Mucosa of gallbladder (tissue), 1 donor: ENCODE measurements around the gene SFXN3. TPM values are rescaled to one million over a fixed set of nuclear protein-coding genes. Genes with fewer than 3 reads are reported as not detected.

ENCODE experiments used
- DNase-seq: peaks from one replicate; pipeline ENCODE4 v3.0.0-alpha.2; 2020; ENCODE audit warnings: low spot score
- total RNA-seq: library from RNA; stranded (reverse); gene quantifications from one replicate; pipeline ENCODE4 v1.2.1, GENCODE V29; 2021
- donor health status: DM: no; HTN: no; CAD: no.

The SFXN3 gene
- total RNA-seq, 1 donor from 2014 or later, result 75.9 TPM

DNA sequence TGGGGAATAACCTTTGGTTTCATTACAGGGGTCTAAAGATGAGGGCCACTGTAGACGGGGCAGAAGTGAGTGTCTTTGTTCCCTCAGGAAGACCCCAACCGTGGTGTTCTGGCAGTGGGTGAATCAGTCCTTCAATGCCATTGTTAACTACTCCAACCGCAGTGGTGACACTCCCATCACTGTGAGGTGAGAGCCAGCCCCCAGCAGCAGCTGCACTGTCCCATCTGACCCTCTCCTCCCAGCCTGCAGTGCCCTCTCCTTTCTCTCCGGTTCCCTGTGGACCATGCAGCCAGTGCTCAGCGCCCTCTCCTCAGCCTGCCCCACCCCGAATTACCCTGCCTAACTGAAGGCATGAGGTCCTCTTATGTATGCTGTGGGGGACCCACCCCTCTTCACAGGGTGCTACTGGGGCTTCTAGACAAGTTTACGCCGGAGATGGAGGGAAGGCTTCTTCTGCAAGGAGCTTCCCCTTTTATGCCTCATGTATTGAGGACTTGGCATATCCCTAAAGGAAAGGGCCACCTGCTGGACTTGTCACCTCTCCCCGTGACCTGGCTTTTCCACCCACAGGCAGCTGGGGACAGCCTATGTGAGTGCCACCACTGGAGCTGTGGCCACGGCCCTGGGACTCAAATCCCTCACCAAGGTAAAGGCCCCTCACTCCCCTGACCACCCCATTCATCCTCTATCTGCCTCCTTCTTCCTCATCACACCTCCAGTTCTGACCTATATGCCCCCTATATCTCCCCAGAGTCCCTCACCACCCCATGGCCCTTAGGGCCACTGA, 5.1 kb downstream of the SFXN3 start:
- DNase-seq, result no peak

DNA sequence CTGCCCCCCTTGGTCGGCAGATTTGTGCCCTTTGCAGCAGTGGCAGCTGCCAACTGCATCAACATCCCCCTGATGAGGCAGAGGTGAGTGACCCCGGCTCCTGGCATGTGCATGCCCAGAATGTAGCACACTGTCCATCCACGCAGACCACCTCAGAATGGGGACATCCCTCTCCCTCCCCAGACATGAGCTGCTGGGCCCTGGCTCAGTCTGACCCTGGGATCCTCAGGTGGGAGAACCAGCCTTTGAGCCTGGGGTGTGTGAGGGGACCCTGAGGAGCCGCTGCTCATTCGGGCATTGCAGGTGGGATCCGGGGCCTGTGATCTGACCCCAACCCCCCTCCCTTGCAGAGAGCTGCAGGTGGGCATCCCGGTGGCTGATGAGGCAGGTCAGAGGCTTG, 5.7 kb downstream of the SFXN3 start:
- no peak for DNase-seq

DNA sequence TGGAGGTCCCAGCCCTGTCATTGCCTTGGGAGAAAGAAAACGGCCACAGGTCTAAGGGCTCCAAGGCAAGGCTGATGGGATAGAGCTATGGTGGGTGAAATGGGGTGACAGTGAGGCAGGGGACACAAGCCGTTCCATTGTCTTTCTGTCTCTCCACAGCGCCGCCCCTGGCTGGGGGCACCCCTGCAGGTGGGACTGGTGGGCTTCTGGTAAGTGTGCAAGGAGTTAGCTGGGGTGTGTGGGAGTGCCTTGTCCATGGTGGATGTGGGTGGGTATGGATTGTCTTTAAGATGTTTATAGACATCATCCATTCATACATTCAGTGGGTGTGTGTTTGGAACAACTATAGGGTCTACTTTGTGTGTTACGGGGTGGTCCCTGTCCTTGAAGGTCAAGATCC, 7.5 kb downstream of the SFXN3 start:
- no peak for DNase-seq

DNA sequence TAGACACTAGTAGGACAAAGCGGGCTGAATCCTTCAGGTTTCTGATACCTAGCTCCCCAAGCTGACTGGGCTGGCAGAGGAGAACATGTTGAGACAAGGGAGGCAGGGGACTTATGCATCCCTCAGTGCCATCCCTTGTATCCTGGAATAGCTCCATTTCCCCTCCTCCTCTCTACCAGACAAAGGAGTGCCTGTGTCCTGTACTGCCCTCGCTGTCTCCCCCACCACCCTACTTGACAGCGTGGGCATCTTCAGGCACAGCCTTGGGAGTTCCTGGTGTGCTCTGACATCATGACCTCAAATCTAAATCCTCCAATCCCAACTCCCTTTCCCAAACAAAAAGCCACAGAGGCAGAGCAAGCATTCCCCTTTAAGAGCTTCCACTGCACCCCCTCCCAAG, 9.0 kb downstream of the SFXN3 start:
- no peak for DNase-seq

DNA sequence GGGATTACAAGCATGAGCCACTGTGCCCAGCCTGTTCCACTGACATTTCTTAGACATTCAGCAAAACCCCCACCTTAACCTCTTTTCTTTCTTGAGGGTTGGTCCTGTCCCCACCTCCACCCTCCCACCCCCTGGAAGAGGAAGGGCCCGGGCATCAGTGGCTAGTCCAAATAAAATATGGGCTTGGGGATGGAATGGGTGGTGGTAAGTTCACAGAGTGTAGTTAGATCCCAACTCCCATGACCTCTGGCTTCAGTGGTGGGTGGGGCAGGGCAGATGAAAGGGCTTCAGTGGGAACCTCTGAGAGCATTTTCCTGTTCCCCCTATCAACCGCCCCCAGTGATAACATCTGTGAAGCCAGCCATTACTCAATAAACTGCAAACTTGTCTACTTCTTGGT, 9.8 kb downstream of the SFXN3 start:
- DNase-seq, result no peak

DNA sequence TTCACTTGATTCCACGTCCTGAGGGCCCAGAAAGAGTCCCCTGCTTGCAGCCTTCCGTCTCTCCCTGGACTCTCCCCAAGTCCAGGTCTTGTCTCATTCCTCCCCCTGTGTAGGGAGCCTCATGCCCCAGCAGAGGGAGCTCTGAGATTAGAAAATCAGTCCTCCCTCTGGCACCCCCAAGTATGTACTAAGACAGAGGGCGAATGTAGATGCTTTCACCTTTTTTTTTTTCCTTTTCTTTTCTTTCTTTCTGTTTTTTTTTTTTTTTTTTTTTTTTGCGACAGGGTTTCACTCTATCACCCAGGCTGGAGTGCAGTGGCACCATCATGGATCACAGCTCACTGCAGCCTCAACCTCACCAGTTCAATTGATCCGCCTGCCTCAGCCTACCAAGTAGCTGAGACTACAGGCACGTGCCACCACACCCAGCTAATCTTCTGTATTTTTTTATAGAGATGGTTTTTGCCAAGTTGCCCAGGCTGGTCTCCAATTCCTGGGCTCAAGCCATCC, 10.3 kb downstream of the SFXN3 start:
- DNase-seq, result peak; percentile 86

DNA sequence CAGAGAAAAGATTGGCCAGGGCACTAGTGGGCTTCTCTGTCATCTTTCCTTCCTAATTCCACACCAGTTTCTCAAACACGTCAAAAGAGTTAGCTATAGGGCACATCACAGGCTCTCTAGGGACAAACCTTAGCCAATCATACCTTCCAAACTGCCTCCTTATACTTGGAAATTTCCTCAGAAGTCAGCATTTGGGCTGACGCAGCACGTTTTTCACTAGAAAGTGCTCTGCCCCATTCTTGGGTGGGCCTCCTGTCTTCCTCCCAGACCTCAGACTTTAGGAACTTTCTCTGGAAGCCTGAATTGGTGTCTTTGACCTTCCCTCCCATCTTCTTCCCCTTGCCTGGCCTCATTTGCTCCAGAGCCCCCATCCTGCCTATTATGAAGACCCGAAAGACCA, 11.1 kb downstream of the SFXN3 start:
- no peak for DNase-seq

DNA sequence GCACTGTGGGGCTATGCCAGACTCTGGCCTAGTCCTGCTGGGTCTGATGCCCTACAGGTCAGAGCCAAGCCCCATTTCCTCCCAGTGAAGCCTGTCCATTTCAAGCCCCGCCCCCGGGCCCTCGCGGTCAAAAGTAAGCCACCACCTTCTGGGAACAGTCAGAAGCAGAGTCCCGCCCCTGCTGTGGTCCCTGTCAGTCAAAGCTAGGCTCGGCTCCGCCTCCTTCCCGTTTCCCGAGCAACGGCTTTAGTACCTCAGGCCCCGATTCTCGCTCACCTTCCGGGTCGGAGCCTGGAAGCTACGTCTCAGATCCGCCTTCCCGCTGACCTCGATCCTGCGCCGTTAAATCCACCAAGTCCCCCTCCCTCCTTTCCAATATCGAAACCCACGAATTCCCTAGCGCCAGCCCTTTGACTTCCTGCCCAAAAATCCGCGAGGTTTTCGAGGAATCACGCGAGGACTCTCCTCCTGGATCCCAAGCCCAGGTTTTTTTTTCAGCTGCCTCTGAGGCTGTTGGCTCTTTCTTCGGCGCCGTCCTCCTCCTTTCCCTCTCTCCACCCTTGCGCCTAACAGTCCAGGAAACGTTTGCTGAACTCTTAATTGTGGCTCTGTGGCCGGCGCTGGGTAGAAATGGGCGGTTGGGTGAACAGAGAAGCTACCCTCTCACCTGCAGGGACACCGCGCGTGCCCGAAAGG, 11.8 kb downstream of the SFXN3 start:
- peak; percentile 97 for DNase-seq

DNA sequence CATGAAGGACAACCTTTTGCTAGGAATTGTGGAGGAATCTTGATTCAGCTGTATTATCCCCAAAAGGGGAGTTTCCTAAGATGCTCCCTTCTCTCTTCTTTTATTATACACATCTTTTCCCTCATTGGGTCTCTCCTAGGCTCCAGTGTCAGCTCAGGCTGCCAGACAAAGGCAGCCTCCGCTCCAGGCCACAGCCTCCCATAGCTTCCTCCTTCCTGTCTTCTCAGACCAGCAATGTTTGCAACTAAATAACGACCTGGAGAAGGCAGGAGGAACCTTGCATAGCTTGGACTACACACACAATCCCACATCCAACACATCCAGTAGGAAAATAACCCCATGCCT, 12.3 kb downstream of the SFXN3 start:
- no peak for DNase-seq

DNA sequence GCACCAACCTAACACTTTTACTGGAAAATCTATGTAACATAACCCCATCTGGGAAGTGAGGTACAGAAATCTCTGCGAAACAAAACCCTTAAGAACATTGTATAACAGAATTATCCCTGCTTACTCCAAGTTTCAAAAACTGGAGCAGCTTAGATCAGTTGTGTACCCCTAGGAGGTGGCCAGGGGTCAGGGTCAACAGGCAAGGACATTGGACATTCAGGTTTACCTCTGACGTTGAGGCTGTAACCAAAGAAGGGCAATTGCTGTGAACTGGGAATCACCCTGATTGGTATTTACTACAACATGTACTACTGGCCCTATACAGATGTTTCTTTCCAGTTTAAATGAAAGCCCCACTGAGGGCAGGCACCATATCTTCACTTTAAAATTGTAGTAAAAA, 13.1 kb downstream of the SFXN3 start:
- no peak for DNase-seq

DNA sequence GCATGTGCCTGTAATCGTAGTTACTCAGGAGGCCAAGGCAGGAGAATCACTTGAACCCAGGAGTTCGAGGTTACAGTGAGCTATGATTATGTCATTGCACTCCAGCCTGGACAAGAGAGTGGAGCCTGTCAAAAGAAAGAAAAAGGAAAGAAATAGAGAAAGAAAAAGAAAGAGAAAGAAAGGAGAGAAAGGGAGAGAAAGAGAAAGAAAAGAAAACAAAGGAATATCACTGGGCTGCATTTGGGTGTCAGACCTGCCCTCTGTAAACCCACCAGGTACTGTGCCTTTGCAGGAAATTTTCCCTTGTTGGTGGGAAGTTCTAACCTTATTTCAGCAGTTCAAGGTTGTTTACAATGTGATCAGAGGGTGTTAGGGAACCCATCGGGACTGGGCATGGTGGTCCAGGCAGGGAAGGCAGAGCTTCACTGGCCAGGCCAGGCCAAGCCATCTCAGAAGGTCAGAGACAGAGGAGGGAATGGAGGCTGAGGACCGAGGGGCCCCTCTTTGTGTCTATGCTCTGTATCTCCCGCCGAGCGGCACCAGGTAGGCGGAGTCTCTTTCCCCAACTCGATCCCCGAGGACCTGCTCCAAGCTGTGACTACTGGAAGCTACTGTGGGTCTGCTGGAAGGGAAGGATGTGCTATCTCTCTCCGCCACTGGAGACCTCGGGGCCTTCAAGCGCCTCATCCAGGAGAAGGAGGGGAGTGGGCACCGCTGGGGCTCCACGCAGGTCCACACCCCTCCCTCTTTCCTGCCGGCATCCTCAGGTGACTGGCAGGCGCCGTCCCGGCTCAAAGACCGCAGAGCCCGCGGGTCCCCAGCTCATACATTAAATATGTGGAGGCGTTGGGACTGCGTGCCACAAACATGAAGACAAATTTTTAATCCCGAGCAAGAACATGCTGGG, 15.6 kb downstream of the SFXN3 start:
- DNase-seq, result no peak

DNA sequence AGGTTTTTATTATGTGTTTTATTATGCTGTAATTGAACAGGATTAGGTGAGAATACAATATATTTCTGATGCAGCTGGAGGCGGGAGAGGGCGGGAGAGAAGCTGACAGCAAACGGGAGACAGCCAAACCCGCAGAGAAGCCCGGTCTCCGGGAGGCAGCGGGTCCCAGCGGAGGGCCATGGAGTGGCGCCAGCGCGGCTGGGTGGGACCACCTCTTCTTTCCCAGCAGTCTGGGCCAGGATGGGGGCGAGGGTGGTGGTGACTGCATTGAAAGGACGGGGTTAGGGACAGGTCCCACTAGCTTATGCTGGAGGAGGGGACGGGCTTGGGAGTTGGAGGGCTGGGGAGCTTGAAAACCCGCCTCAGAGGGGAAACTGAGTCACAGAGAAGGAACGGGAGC, 16.2 kb downstream of the SFXN3 start:
- no peak for DNase-seq

DNA sequence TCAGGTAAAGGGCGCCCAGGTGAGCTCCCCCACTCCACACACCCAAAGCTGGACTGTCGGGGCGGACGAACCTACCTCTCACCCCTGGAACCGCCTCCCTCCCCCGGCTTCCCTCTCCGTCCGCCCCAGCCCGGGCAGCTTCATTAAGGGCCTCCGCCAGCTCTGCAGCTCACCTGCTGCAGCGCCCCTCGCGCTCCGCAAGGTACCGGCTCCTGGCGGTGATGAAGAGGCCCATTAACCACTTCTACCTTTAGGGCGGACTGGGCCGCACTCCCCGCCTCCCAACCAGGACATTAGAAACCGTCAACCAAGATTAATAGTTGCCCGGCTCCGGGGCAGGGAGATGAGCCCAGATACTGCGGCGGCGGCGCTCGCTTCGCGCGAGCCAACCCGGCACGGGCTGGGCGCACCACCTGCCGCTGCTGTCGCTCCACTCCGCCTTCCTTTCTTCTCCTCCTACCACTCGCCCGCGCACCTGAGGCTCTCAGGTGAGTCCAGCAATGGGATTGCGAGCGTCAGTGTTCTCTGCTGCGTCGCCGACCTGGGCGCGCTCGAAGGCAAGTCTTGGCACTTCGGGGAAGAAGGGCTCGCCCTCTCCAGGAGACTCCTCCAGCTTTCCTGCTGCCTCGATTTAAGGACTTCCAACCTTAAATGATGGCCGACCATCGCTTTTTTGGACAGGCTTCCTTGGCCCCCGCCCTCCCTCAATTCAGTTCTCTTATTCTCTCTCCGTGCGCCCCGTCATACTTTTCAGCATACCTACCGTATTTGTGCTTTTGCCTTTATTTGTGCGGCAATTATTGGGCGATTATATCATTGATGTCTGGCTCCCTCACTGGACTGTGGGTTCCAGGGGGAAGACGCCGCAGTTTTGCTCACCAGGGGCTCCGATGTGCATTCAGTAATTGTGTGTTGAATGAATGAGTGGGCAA, 17.2 kb downstream of the SFXN3 start:
- DNase-seq, result no peak

DNA sequence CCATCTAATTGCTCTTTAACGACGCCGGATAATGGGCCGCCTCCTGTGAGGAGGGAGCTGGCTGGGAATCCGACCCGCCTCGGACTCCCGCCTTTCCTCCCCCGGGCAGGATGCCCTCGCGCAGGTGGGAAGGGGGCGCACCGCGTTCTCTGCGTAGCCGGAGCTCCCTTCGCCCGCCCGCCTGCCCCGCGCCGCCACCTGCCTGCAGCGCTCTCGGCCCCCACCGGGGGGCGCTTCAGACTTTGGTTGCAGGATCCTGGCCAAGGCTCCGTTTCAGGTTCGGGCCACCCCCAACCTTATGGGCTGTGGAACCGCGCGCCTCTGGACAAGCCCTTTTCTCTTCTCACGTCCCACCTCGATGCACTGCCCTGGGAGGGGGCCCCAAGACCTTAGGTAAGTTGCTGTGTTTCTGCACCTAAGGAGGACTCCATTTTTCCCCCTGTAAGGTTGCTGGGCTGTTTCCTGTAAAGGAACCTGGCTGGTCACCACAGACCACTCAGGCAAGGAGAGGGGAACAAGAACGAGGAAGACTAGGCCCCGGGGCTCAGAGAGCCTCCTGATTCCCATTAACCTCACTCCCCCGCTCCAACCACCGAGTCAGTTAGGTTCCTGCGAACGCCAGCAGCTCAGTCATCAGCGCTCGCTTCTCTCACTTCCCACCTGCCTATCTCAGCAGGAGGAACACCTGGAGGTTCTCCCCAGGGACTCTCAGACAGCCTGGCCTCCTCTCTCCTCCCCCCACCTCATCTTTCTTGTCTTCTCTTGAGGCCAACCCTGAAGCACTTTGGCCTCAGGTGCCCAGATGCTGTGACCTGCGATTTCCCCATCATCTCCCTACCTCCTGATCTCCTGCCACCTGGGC, 19.4 kb downstream of the SFXN3 start:
- peak; percentile 59 for DNase-seq

DNA sequence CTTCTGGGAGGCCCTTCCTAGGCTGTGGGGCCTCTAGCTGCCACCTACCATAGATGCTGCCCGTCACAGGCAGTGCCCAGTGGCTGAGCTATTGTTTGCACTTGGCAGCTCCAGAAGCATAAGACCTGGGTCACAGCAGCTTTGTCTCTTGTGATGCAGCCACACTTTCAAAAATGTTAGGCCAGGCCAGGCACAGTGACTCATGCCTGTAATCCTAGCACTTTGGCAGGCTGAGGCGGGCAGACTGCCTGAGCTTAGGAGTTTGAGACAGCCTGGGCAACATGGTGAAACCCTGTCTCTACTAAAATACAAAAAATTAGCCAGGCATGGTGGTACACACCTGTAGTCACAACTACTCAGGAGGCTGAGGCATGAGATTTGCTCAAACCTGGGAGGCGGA, 21.3 kb downstream of the SFXN3 start:
- no peak for DNase-seq

DNA sequence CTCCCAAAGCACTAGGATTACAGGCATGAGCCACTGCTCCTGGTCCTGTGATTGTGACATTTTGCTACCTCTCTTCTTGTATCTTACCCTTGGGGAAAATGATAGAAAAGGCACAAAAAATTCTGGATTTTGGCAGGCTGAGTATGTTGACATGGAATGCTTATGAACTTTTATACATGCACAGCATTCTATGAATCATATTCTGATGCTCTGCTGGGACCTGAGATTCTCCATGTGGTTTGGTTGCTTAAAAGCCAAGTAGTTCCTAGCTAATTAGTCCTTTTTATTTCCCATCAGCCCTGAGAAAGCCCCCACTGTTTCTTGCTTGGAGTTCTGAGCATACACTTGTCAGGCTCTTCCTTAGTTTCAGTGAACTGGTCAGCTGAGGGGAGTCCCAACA, 22.5 kb downstream of the SFXN3 start:
- DNase-seq, result no peak

DNA sequence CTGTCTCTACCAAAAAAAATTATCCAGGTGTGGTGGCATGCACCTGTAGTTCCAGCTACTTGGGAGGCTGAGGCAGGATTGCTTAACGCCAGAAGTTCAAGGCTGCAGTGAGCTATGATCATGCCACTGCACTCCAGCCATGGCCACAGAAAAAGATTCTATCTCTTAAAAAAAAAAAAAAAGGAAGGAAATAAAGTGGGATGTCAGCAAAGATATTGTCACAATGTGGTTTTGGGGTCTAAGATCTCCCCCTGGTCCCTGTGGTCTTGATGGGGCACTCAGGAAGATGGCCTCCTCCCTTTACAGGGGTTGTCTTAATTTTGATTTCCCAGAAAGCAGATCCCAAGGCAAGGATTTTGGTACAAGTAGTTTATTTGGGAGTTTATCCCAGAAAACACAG, 23.3 kb downstream of the SFXN3 start:
- DNase-seq, result no peak

DNA sequence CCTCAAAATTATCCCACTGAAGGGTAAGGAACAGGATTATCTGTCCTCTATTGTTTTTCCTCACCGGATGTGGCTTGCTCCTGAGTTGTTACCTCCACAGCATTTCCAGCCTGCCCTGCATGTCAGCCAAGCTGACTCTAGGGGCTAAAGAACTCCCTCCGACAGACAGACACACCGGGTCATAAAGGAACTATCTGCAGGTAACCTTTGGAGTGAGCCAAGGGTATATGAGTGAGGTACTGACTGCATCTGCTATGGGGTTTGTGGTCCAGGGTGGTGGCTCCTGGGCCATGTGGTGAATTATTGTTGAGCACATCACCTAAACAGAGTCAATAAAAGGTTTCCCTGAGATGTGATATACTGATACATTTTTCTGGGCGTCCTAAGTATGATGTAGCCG, 23.8 kb downstream of the SFXN3 start:
- no peak for DNase-seq

DNA sequence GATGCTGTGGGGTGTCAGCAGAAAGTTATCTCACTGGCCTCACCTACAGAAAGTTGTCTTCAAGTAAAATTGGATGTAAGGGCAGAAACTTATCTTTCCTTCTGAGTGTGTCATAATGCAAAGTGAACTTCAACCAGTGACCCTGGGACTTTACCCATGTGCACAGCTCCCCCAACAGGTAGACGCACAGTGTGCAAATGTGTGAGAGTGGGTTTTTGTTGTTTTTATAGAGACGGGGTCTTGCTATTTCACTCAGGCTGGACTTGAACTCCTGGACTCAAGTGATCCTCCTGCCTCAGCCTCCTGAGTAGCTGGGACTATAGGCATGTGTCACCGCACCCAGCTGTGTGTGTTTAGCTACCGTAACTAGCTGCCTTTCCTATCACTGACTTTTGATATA, 24.4 kb downstream of the SFXN3 start:
- no peak for DNase-seq
